ENCODE data around the gene SIGLEC12. TPM values are rescaled to one million over a fixed set of nuclear protein-coding genes. Genes with fewer than 3 reads are reported as not detected.

Gene SIGLEC12
- total and polyA plus RNA-seq, 3 donors from 2014 or later: 1.0 TPM; not detected in 2

DNA sequence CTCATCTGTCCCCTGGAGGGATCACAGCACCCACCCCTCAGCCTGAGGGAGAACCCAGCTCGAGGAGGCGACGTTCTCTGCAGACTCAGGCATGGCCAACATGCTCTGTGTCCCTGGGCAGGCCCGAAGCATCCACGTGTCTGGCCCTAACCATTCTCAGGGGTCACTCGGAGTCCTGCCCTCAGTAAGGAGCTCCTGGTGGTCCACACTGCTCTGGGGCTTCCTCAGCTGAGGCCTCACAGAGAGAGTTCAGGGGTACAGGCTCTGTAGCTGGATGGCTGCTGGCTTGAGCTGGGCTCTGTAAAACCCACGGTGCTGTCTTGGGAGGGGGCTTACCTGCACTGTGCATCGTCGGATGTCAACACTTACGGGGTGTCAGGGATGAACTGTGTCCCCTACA lies 38.9 kb downstream of the SIGLEC12 start:
- Histone ChIP-seq H3K4me3 (no peak overlapping the region), H3K4me1 (no peaks in the 10 kb centered on the region), H3K27me3 (no peaks in the 10 kb centered on the region), H3K9me3 (no peaks in the 10 kb centered on the region), H3K27ac (no peak overlapping the region), H3K36me3 (ENCODE audit: low read depth, missing control alignments) (no peaks in the 10 kb centered on the region)
- no peak for DNase-seq
- intact Hi-C loops (cut with DNase I; ENCODE audit: low total_unique reads): no loop called here
- TF ChIP-seq, protein P1, sequence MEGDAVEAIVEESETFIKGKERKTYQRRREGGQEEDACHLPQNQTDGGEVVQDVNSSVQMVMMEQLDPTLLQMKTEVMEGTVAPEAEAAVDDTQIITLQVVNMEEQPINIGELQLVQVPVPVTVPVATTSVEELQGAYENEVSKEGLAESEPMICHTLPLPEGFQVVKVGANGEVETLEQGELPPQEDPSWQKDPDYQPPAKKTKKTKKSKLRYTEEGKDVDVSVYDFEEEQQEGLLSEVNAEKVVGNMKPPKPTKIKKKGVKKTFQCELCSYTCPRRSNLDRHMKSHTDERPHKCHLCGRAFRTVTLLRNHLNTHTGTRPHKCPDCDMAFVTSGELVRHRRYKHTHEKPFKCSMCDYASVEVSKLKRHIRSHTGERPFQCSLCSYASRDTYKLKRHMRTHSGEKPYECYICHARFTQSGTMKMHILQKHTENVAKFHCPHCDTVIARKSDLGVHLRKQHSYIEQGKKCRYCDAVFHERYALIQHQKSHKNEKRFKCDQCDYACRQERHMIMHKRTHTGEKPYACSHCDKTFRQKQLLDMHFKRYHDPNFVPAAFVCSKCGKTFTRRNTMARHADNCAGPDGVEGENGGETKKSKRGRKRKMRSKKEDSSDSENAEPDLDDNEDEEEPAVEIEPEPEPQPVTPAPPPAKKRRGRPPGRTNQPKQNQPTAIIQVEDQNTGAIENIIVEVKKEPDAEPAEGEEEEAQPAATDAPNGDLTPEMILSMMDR (IDR thresholded peaks at IDR 0.05): no peak
- no peak for TF ChIP-seq POLR2A (IDR thresholded peaks at IDR 0.05)
- WGBS, 2 donors: 74 to 100% methylated on average over 1 to 10 of the region's 10 CpGs

- TF ChIP-seq, protein P1 (IDR thresholded peaks at IDR 0.05): no peak
- TF ChIP-seq POLR2A (IDR thresholded peaks at IDR 0.05): no peak
- Histone ChIP-seq H3K27me3 (no peaks in the 10 kb centered on the region), H3K4me3 (no peak overlapping the region), H3K9me3 (no peaks in the 10 kb centered on the region), H3K4me1 (no peaks in the 10 kb centered on the region), H3K27ac (no peak overlapping the region), H3K36me3 (ENCODE audit: low read depth, missing control alignments) (no peaks in the 10 kb centered on the region)
- 71 to 82% methylated on average over 3 to 6 of the region's 7 CpGs for WGBS, 2 donors
- no peak for DNase-seq
- intact Hi-C loops (cut with DNase I; ENCODE audit: low total_unique reads): no loop called here
Measured at GRCh38 chr19:51462276-51462675, 39.3 kb downstream of the SIGLEC12 start.

GRCh38 chr19:51461723-51462161 lies 39.9 kb downstream of the SIGLEC12 start:
- intact Hi-C loops (cut with DNase I; ENCODE audit: low total_unique reads): no loop called here
- WGBS, 2 donors: 63 to 72% methylated on average over 5 to 8 of the region's 8 CpGs
- no peaks in the 10 kb centered on the region for H3K27me3 ChIP-seq
- no peak overlapping the region for H3K4me3 ChIP-seq
- no peak overlapping the region for H3K27ac ChIP-seq
- H3K36me3 ChIP-seq (ENCODE audit: low read depth, missing control alignments): no peaks in the 10 kb centered on the region
- no peak for TF ChIP-seq POLR2A (IDR thresholded peaks at IDR 0.05)
- TF ChIP-seq, protein P1 (IDR thresholded peaks at IDR 0.05): no peak
- no peak for DNase-seq
- no peaks in the 10 kb centered on the region for H3K4me1 ChIP-seq
- H3K9me3 ChIP-seq: no peaks in the 10 kb centered on the region

DNA sequence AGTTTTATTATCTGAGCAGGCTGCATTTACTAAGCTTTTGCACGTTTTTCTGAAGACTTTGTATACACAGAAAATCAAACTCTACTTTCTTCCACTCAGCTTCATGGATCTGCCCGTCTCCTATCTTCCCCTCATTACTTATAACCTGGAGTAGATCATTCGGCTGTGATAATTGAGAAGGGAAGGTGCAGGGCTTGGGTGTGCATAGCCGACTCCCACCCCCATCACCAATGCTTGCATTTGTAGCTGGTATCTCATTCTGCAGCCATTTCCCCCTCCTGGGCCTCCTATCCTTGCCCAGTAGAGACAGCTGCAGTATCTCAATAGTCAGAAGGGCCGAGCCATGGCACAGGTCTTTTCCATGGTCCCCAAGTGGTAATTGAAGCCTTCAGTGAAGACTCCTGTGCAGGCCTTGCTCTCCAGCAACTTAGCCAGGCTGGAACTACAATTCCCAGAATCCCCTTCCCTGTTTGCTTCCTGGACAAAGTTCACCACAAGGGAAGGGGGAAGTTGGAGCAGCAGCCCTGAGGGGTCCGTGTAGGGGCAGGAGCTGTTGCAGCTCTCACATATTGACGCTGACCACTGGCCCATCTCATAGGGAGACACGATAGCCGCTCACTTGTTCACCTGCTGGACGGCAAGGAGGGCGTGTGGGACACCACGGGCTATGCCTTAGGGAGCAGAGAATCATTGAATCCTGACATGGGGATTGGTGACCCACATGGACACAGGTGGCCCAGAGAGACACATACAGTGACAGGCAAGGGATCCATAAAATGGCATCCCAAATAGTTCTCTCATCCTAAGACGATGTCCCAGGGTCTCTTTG lies 41.2 kb downstream of the SIGLEC12 start:
- TF ChIP-seq, protein P1 (IDR thresholded peaks at IDR 0.05): no peak
- TF ChIP-seq POLR2A (IDR thresholded peaks at IDR 0.05): no peak
- H3K27me3 ChIP-seq: no peaks in the 10 kb centered on the region
- H3K4me1 ChIP-seq: no peaks in the 10 kb centered on the region
- DNase-seq: peak; percentile 14
- WGBS, 2 donors: 60 to 77% methylated on average over 12 to 13 of the region's 13 CpGs
- H3K4me3 ChIP-seq: no peak overlapping the region
- no peaks in the 10 kb centered on the region for H3K36me3 ChIP-seq (ENCODE audit: low read depth, missing control alignments)
- H3K9me3 ChIP-seq: no peaks in the 10 kb centered on the region
- intact Hi-C loops (cut with DNase I; ENCODE audit: low total_unique reads): no loop called here
- no peak overlapping the region for H3K27ac ChIP-seq

All from testis (tissue), 3 donors.